Fibroblast of peridontal ligament (primary cell): ENCODE measurements around the gene SGK2.

Experiments
- DNase-seq: peaks from one replicate; pipeline ENCODE4 v3.0.0-alpha.2; 2010; ENCODE audit errors: extremely low read depth

SGK2 gene

DNA sequence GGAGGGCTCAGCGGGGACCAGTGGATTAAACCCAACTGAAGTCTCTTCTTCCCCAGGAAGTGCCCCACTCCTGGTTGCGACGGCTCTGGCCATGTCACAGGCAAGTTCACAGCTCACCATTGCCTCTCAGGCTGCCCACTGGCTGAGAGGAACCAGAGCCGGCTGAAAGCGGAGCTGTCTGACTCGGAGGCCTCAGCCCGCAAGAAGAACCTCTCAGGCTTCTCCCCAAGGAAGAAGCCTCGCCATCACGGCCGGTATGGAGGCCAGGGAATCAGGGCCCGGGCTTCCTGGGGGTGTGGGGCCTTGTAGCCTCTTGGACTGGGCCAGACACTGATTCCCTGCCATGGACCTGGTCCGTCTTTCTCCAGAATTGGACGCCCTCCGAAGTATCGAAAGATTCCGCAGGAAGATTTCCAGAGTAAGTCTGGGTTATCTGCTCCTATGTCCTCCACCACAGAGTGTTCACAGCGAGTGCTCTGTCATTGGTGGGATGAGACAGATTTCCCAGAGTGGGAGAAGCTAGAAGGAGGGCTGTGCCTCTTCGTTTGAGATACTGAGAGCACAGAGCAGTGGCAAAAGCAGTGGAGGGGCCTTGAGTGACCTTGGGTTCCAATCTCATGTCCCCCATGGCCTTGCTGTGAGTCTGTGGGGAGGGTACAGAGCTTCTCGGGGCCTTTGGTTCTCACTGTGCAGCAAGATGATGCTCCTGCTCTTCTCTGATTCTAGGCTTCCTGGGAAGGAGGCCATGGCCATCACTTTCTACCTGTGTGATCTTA is 22.6 kb upstream of the SGK2 start:
- no peak for DNase-seq

DNA sequence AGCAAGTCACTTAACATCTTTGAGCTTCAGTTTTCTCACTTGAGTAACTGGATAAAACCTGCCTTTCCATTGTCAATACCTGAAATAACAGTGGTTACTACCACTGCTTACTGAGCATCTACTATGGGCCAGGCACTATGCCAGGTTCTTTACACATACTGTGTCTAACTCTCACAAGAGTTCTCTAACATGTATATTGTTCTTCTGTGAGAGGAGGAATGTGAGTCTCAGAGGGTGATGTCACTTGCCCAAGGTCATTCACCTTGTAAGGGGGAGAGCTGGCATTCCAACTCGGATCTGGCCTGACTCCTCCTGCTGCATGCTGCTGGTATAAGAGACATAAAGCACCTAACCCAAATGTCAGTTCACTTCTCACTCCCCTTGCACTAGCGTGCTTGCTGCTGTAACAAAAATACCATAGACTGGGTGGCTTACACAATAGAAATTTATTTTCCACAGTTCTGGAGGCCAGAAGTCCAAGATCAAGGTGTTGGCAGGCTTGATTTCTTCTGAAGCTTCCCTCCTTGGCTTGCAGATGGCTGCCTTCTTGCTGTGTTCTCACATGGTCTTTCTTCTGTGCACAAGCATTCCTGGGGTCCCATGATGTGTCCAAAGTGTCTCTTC is 21.9 kb upstream of the SGK2 start:
- DNase-seq: no peak

DNA sequence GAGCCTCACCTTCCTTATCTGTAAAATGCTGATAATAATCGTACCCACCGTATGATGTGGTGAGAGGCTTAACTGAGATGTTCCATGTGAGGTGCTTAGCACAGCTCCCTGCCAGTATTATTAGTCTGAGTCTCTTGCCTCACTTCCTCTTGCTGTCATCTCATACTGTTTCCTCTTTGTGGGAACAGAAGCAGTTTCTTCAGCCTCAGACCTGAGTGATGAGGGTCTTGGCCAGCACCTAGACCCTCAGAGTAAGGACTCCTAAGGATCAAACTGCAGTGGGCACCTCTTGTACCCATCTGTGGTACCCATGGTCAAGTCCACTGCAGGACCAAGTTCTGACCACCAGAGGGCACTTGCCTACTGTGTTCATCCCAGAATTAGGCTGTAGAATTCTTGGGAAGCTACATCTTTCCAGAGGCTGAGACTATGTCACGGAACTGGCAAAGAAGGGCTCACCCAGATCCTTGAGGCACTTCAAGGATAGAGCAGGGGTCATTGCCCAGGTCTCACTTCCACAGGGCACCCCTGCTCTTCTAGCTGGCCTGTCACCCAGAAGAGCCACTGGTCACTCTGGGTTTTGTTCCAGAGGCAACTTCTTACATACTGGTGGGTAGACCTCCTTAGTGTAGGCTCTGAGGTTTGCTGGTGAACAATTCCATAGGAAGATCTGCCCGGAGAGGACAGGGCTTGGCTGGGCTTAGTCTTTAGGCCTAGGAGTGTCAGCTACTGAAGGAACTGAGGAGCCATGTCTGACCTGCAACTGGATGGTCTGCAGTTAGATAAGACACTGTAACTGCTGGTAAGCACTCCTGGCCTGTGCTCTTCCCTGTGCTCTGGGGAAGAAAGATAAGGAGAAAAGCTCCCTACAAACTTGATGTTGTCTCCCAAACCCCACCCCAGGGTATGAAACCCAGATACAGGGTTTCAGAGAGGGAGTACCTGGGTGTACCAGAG is 20.6 kb upstream of the SGK2 start:
- DNase-seq: peak; percentile 80

DNA sequence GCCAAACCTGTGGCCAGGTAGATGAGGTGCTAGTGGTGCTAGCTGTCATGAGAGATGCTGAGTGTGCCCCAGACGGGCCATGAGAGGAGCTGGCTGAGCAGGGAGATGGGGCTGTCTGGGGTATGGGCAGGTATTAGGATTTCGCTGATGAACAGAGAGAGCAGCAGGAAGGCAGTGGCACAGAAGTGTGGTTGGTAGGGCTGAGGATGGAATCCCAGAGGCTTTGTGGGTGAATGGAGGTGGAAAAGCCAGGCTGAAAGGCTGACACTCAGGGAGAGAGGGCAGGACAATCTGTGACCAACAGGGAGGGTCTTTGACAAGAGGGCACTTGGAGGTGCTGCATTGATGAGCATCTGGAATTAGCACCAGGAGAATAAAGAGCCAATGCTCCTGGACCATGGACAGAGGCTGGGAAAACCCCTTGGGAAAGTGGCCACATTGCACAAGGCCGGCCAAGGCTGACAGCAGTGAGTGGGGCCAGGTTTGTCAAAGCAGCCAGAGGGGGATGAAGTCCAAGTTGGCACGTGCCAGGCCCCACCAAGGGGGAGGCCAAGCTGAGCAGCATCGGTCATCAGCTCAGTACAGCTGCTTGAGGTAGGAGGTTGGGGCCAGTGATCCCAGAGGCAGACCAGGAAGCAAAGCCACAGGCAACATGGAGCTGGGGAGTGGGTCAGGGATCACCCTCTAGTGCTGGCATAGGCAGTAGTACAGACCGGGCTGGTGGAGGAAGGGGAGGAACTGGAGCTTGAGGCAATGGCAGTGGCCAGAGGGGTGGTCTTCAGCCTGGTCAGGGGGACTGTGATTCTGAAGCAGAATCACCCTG is 19.7 kb upstream of the SGK2 start:
- DNase-seq: no peak

DNA sequence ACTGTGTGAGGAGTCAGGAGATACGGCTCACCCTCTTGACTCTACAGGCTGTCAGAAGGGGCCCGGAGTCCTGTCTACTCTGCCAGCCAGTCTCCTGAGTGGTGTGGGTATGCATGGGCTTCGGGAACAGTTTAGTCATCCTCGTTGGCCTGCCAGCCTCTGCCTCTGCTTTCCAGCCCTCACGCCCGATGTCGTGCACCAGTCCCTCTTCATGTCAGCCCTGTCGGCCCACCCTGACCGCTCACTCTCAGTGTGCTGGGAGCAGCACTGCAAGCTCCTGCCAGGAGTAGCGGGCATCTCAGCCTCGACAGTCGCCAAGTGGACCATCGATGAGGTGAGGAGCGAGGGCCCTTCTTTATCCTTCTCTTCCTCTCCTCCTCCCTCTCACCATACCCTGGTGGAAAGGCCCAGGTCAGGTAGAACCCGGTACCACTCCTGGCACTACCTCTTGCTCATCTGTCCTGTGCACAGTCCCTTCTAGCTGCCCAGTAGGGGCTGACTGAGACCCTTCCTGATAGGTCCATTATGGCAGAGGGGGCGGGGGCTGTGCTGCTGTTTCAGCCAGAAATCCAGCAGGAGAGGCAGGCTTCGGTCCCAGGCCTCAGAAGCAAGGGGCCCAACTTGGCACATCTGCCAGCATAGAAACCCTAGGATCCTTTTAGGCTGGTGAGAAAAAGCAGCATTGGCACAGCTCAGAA is 18.7 kb upstream of the SGK2 start:
- DNase-seq: no peak

DNA sequence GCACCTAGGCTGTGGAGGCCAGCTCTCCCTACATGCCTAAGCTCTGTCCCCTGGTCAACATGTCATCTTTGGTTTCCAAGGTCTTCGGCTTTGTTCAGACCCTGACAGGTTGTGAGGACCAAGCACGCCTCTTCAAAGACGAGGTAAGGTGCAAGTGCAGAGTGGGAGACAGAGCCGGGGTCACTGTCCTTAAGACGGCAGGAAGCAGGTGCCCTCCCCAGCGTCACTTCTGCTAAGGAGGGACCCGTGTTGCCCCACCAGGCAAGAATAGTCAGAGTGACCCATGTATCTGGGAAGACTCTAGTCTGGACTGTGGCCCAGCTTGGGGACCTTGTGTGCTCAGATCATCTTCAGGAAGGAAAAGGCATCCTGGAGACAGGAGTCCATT is 18.2 kb upstream of the SGK2 start:
- no peak for DNase-seq

DNA sequence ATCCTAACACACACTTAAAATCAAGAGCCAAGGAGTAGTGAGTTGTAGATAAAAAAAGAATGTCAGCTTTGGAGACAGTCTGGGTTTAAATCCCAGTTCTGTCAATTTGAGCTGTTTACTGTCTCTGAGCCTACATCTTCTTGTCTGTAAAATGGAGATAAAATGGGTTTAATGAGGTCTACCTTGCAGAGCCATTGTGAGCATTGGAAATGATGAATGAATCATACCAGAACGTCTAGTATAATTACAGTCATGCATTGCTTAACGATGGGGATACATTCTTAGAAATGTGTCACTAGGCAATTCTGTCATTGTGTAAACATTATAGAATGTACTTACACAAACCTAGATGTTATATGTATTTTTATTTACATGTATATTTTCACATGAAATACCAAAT is 17.6 kb upstream of the SGK2 start:
- DNase-seq: peak; percentile 49

DNA sequence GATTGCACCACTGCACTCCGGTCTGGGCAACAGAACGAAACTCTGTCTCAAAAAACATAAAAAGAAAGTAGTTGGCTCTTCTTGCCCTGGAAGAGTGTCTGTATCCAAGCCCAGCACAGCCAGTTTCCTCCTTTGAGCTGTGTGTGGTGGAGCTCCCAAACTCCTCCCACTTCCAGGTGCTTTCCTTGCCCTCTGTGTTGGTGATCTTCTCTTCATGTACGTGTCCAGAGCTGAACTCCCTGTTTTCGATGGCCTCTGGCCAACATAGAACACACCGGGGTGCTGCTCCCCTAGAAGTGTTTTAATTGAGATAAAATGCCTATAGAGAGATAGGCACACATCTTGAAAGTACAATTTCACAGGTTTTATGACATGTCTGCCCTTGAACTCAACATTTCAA is 16.7 kb upstream of the SGK2 start:
- no peak for DNase-seq

DNA sequence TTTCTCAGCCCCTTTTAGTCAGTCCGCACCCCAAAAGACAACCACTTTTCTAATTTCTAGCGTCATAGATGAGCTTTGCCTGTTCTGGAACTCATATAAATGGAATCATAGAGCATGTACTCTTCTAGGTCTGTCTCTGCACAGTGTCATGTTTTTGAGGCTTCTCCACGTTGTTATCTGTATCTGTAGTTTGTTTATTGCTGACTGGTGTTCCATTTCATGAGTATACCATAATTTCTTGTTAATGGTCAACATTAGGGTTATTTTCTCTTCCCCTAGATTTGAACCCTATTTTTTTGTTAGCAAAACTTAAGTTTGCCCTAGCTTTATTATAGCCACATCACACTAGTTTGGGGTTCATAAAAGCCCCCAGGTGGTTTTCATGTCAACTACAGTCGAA is 16.2 kb upstream of the SGK2 start:
- no peak for DNase-seq

DNA sequence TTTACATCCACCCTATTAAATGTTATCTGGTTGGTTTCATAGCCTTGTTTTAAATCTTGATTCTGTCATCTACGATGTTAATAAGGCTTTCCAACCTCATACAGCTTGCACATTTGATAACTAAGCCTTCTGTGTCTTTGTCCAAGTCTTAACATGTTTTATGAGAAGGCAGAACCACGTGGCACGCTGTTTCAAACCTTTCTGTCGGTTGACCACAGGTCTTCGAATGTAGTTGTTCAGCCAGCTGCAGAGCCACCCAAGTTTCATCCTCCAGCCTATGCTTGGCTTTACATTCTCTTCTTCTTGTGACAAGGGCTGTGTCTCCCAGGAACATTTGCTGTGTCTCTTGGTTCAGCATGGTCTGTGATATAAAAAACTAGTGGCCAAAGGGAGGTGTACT is 15.7 kb upstream of the SGK2 start:
- DNase-seq: no peak

DNA sequence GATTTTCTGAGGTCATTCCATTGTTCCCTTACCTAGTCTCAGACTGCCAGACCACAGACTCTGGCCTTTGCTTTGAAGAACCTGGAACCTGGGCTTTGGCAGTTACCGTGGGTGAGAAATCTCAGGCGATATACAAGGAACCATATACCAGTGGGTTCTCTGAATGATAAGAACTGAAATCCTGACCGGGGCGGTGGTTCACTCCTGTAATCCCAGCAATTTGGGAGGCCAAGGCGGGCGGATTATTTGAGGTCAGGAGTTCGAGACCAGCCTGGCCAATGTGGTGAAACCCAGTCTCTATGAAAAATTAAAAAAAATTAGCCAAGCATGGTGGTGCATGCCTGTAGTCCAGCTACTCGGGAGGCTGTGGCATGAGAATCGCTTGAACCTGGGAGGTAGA is 14.3 kb upstream of the SGK2 start:
- DNase-seq: no peak

DNA sequence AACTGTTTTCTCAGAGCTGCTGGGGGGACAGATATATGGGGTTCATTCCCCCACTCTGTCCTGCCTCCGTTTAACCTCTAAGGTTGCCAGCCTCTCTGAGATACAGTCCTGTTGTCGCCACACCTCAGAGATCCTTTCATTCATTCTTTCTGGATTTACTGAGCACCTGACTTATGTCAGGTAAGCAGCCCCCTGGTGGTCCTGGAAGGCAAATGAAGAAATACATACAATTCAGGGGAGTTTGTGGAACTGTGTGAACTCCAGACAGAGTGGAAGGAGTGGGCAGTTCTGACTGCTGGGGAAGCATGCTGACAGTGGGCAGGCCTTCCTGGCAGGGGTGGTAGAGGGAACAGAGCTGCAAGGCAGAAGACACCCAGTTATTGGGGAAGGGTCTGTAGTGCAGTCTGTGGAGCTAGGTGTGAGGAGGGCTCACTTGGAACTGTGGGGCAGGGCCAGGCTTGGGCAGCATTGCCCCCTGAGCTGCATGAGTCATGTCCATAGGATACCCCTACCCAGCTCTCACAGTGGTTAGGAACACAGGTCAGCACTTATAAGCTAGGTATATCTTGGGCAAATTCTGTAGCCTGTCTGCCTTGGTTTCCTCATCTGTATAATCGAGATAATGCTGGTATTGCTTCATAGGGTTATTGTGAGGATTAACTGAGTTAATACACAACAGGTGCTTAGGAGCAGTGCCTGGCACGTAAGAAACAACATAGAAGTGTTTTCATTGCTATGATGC is 12.8 kb upstream of the SGK2 start:
- DNase-seq: no peak

DNA sequence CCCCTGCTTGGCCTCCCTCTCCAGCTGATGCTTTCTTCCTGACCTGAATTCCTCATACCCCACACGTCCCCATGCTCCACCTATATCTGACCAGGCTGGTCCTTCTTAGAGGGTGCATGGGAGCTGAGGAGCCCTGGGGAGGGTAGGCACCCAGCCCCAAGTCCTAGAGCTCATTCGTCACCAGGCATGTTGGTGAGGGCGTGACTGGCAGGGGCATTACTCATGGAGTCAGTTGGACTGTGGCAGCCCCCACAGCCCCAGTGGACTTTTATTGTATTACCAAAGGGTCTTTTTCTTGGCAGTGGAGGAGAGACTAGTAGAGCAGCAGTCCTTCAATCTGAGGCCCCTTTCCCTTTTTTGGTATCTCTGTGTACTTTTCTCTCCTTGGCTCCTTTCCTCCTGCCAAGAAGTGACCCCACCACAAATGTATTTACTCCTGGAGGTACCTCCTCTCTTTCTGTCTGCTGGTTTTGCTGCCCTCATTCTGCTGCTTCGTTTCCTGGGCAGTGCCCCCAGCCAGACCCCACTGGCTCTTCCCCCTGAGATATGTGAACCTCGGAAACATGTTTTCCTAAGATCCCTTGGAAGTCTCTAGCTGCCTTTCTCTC is 10.4 kb upstream of the SGK2 start:
- no peak for DNase-seq

DNA sequence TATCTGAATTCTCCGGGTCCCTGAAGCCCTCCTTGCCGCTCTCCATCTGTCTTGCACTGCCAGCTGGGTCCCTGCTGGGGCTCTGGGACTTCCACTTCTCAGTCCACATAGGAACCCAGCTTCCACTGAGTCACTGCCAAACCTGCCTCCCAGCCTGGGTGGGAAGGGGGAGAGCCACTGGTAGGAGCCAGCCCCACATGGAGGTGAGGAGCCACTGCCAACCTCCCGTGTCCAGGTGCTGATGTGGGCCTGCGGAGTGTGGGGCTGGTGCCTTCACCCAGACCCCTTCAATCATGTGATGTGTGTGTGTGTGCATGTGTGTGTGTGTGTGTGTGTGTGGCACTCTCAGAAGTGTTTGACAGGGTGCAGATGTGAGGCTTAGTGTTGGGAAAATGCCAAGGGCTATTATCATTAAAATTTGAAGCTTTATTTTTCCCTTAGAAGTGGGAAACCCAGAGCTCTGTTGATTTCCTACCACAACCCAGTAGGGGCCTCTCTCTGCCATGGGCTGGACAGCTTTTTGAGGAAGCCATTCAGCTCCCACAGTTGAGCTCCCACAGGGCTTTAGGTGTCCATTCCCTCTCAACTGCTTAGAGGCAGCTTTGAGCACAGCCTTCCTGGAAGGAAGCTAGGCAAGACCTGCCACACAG is 9.3 kb upstream of the SGK2 start:
- DNase-seq: no peak

DNA sequence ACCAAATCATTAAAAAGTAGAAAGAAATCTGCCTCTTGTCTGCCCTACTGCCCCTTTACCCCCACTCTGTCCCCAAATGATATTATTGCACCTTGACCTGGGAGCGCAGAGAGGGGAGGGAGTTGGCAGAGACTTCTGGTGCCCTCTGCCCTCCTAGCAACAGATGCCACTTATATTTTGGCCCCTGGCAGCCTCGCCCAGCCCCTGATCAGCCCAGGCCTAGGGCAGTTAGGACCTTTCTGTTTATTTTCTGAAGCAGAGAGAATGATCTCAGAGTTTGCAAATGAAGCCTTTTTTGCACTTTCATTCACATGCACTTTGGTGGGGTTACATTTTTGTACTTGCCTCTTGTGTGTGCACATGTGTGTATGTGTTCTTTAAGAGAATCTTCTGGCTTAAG is 8.4 kb upstream of the SGK2 start:
- DNase-seq: no peak

DNA sequence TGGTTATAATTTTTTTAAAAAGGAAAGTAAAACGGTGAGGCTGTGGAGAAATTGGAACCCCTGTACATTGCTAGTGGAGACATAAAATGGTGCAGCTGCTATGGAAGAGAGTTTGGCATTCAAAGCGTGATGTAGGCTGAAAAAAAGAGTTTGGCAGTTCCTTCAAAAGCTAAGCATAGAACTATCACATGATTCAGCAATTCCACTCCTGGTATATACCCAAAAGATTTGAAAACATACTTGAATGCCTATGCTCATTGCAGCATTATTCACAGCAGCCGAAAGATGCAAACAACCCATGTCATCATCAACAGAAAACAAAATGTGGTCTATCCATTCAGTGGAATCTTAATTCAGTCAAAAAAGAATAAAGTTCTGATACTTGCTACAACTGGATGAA is 4.5 kb upstream of the SGK2 start:
- peak; percentile 40 for DNase-seq

DNA sequence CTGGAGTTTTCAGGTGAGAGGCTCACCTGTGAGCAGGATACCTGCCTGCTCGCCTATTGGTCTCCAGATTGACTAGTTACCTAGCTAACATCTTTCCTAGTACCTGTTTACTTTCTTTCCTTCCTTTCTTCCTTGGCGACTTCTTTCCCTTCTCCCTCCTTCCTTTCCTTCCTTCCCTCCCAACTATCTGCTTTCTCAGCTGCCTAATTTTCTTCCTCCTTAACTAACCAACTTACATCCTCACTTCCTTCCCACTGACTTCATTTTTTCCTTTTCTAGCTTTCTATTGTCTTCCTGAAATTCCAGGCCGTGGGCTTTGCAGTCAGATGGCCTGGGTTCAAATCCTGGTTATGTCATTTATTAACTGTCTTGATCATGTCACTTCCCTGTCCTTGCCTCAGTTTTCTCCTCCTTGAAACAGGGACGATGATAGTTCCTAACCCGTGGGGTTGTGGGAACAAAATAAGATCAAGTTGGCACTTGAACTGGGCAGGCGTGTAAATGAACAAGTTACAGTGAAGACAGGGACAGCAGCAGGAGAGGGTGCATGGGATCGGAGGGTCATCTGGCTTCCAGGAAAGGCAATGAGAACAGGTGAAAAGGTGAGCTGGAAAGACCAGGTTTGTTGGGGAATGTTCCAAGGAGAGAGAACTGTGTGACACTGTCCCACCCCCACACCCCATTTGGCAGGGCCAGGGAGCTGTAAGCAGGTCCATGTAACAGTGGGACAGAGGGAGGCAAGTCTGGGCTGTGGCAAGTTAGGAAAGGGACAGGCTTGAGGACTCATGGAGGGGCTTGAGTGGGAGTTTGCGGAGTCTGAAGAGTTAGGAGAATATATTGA is 540 bp downstream of the SGK2 start:
- no peak for DNase-seq

DNA sequence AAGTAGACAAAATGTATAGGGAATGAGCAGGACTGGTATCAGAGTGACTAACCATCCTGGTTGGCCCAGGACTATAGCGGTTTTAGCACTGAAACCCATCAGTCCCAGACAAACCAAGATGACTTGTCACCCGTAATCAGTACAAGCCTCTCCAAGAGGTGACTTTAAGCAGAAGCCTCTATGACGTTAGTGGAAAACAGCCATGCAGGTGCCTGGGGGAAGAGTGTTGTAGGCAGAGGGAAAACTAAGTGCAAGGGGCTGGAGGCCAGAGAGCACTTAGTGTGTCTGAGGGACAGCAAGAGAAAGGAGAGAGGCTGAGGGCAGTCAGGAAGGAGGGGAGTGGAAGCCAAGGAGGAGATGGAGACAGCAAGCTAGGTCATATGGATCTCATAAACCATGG is 2.1 kb downstream of the SGK2 start:
- no peak for DNase-seq

DNA sequence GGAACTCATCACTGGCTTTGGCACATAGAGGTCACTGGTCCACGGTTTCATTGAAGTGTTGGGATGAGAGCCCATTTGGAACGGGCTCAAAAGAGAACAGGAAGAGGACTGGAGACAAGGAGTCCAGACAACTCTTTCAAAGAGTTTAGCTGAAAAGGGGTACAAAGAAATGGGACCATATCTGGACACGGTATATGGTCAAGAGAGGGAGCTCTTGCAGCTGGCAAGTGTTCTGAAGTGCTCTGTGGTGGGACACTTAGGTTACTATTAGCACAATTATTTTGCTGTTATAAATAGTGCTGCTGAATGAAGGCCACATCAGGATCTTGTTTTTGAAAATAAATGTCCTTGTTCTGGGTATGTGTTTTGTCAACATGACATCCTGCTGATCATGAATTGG is 4.6 kb downstream of the SGK2 start:
- DNase-seq: no peak
